Measurements from ENCODE around the gene ERC1.
"Not testable (repeated sequence)": the region's sequence is repeated elsewhere in the genome, so short reads cannot be mapped to it uniquely, and the experiment has no call there.

ERC1 gene

DNA sequence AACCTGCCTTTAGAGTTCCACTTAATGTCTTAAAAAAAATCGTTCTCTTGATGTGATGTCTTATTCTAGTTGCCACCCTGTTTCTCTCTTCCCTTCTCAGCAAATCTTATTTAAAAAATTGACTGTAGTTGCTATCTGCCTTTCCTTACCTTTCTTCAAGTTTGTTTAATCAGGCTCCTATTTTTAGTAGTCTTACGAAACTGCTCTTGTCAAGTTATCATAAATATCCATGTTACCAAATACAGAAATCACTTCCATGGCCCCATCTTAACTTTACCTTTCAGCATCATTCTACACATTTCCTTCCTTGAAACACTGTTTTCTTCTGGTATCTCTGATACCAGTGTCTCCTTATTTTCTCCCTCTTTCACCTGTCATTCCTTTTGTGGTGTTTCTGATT, 227.3 kb downstream of the ERC1 start:
- no peak for DNase-seq
- TF ChIP-seq GATA1 (IDR thresholded peaks at IDR 0.05; ENCODE audit: low read depth, low read length) (no peak), POLR2A (IDR thresholded peaks at IDR 0.05; ENCODE audit: low read length) (no peak)

DNA sequence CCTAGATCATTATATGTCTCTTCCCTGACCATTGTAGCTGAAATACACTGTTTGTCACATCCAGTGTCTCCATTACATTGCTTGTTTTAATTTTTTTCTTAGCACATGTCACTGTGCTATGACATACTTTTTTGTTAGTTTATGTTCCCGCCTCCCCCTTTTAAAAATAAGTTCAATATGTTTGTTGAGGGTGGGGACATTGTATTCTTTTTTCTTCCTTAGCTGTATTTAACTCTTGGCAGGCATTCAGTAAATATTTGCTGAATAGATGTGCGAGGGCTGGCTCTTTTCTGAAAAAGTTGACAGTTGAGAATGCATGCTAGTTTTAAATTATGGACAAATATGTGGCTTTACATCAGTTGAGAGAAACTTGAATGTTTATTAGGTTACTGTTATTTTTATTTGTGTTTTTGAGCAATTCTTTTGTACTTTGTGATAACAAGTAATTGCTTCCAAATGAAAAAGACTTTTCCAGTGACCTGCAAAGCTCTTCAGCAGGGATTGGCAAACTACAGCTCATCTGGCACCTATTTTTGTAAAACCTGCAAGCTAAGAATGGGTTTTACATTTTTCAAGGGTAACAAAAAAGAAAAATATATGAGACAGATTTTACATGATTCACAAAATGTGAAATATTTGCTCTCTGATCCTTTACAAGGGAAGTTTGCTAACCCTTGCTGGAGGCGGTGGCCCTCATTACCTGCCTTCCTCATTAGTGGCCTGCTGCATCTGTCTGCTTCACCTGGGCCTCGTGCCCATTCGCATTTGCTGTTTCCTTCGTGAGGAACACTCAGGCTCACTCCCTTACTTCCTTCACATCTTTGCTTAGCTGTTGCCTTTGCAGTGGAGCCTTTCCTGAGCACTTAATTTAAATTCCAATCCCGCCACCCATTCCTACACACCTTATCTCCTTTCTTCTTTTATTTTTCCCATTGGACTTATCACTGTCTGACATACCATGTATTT, 229.4 kb downstream of the ERC1 start:
- TF ChIP-seq POLR2A (IDR thresholded peaks at IDR 0.05; ENCODE audit: low read length) (no peak), GATA1 (IDR thresholded peaks at IDR 0.05; ENCODE audit: low read depth, low read length) (no peak)
- no peak for DNase-seq

DNA sequence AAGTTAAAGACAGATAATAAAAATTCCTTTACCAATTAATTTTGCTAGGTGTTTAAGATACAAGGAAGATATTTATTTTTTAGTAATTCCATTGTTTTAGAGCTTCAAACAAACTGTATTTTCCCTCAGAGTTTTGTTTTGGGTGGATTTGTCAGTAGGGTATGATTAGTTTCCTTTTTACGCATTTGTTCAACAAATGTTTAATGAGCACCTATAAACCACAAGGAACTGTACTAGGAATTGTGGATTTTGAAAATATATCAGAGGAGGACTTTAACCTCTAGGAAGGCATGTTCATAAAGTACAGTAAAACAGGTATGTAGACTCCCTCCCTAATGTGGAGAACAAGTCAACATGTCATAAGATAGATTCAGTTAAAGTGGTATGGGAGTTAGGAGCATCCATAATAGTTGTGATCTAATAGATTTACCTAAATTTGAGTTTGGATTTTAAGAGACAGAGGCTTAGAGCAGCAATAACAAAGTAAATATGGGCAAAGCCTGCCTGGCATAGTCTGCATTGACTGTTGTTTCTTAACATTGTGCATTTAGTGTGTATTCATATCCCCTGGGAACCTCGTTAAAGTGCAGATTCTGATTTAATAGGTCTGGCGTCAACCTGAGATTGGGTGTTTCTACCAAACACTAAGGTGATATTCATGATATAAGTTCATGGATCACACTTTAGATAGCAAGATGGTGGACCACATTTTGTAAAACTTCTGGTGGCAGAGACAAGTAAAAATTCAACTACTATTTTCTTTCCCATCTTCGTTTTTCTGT, 232.0 kb downstream of the ERC1 start:
- no peak for DNase-seq
- no peak for TF ChIP-seq GATA1 (IDR thresholded peaks at IDR 0.05; ENCODE audit: low read depth, low read length)
- no peak for TF ChIP-seq POLR2A (IDR thresholded peaks at IDR 0.05; ENCODE audit: low read length)

DNA sequence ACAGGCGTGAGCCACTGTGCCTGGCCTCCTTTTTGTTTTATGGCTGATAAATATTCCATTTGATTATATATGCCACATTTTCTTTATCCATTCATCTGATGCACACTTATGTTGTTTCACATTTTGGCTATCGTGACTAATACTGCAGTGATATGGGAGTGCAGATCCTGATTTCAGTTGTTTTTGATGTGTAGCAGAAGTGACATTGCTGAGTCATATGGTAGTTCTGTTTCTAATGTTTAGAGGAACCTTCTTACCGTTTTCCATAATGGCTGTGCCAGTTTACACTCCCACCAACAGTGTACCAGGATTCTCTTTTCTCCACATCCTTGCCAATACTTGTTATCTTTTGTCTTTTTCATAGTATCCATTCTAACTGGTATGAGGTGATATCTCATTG, 235.9 kb downstream of the ERC1 start:
- DNase-seq: no peak
- TF ChIP-seq POLR2A (IDR thresholded peaks at IDR 0.05; ENCODE audit: low read length): no peak
- no peak for TF ChIP-seq GATA1 (IDR thresholded peaks at IDR 0.05; ENCODE audit: low read depth, low read length)

DNA sequence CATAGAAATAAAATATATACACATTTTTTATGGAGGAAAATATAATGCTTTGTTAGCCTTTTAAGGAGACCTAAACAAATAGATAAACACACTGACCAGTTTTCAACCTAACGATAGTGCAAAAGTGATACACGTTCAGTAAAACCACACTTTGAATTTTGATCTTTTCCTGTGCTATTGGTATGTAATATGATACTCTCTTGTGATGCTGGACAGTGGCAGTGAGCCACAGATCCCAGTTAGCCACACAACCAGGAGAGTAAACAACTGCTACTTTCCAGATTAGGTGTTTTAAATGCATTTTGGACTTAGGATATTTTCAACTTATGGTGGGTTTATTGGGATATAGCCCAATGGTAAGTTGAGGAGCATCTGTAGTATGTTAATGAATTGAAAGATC, 243.1 kb downstream of the ERC1 start:
- TF ChIP-seq GATA1 (IDR thresholded peaks at IDR 0.05; ENCODE audit: low read depth, low read length): no peak
- no peak for TF ChIP-seq POLR2A (IDR thresholded peaks at IDR 0.05; ENCODE audit: low read length)
- no peak for DNase-seq

DNA sequence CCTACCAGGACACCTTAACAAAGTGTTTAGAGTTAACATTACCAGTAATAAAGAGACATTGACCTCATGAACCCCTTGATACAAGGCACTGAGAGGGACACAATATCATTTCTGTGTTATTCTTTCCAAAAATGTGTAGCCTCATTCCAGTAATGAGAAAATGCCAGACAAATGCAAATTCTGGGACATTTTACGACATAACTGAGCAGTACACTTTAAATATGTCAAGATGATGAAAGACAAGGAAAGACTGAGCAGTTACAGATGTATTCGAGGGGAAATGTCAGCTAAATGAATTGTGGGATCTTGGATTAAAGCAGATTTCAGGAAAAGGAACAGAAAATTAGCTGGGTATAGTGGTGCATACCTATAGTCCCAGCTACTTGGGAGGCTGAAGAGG, 255.6 kb downstream of the ERC1 start:
- TF ChIP-seq GATA1 (IDR thresholded peaks at IDR 0.05; ENCODE audit: low read depth, low read length): no peak
- TF ChIP-seq POLR2A (IDR thresholded peaks at IDR 0.05; ENCODE audit: low read length): no peak
- peak in 1 of 2 experiments; percentile 11 for DNase-seq

DNA sequence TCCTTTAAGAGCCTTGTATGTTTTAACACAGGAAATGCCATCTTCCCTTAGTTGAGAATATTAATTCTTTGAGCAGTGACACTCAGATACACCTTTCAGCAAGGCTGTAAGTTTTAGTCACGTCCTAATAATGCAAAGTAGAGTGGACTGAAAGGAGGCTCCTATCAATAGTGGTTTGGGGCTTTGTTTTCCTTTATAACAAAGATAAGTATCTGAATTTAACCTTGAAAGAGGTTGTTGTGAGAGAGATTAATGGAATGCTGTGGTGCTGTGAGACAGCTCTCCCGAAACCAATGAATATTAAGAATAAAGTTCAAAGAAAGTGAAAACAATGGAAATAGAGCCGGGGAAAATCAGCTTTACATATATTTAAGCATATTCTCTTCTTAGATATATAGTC, 259.6 kb downstream of the ERC1 start:
- TF ChIP-seq GATA1 (IDR thresholded peaks at IDR 0.05; ENCODE audit: low read depth, low read length): no peak
- no peak for DNase-seq

DNA sequence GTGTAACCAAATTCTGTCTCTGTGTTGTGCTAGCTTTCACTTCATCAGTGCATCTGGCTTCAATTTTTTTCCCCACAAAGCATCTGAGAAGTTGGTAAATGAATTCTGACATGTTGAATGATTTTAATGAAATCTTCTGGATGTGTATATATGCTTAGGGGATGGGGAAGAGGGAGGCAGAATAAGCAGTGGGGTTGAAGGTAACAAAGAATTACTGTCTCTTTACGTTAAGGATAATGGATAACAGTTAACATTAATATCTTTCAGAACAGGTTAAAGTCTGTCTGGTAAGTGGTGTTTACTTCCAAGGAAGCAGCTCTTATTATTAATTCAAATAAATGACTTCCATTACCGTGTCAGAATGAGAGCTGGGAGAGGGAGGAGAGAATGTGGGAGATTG, 261.7 kb downstream of the ERC1 start:
- TF ChIP-seq POLR2A (IDR thresholded peaks at IDR 0.05; ENCODE audit: low read length) (no peak), GATA1 (IDR thresholded peaks at IDR 0.05; ENCODE audit: low read depth, low read length) (no peak)
- no peak for DNase-seq

DNA sequence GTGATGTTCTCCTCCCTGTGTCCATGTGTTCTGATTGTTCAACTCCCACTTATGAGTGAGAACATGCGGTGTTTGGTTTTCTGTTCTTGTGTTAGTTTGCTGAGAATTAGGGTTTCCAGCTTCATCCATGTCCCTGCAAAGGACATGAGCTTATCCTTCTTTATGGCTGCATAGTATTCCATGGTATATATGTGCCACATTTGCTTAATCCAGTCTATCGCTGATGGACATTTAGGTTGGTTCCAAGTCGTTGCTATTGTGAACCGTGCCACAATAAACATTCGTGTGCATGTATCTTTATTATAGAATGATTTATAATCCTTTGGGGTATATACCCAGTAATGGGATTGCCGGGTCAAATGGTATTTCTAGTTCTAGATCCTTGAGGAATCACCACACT, 264.1 kb downstream of the ERC1 start:
- not testable (repeated sequence) for DNase-seq

DNA sequence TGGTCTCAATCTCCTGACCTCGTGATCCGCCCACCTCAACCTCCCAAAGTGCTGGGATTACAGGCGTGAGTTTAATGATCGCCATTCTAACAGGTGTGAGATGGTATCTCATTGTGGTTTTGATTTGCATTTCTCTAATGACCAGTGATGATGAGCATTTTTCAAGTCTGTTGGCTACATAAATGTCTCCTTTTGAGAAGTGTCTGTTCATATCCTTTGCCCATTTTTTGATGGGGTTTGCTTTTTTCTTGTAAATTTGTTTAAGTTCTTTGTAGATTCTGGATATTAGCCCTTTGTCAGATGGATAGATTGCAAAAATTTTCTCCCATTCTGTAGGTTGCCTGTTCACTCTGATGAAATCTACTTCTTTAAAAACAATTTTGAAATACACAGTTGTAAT, 264.8 kb downstream of the ERC1 start:
- not testable (repeated sequence) for DNase-seq

DNA sequence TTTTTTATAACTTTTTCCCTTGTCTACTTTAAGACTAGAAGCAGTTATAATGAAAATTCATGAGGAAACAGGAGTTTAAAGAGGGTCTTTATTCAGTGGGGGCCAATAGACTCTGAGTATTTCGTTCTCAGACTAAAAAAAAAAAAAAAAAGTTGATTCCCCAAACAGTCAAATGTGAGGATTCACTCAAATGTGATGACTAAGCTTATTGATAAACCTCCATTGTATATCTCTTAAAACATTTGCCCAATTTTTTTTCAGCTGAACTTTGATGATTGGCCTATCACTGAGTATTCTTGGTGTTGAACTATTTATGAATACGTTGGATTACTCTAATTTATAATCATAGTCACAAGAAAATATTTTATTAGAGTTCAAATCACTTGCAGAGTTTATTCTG, 265.3 kb downstream of the ERC1 start:
- no peak for DNase-seq
- no peak for TF ChIP-seq GATA1 (IDR thresholded peaks at IDR 0.05; ENCODE audit: low read depth, low read length)
- TF ChIP-seq POLR2A (IDR thresholded peaks at IDR 0.05; ENCODE audit: low read length): no peak

DNA sequence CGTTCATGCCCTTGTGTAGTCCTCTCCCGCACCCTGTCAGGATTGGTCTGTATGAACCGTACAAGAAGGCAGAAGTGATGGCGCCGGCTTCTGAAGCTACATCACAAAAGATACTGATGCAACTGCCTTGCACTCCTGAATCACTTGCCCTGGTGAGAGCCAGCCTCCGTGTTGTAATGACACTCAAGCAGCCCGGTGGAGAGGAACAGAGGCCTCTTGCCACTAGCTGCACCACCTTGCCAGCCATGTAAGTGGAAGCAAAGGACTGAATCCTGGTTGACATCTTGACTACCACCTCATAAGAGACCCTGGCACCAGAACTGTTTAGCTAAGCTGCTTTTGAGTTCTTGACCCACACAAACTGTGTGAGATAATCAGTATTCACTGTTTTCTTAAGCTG, 266.0 kb downstream of the ERC1 start:
- DNase-seq: no peak
- TF ChIP-seq POLR2A (IDR thresholded peaks at IDR 0.05; ENCODE audit: low read length) (no peak), GATA1 (IDR thresholded peaks at IDR 0.05; ENCODE audit: low read depth, low read length) (no peak)

DNA sequence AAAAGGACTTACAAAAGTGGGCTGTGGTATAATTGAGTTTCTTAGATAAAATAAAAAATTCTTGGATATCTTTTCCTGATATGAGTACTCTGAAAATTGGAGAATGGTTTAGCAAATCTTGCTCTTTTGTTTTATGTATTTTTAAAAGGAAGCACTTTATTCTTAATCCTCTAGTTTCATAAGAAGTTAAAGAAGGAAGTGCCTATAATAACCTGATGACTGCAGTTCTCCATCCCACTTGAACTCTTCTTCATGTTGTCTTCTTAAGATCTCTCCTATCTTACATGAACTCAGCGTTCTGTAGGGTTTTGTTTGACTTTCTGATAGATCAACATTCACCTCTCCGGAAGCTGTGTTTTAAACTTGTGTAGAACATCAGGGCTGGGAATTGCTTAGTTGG, 271.0 kb downstream of the ERC1 start:
- no peak for DNase-seq

DNA sequence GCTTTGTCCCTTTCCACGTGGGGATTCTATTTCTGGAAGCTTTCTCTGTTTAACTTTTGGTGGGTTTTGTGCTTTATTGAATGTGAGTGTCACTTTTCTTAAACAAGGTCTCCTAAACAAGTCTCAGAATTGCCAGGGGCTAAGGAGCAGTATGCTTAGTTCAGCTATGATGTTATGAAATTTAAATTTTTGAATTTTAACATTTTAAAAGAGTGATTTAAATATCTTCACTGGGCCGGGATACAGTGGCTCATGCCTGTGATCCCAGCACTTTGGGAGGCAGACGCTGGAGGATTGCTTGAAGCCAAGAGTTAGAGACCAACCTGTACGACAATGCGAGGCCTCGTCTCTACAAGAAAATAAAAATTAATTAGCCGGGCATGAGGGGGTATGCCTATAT, 276.2 kb downstream of the ERC1 start:
- TF ChIP-seq GATA1 (IDR thresholded peaks at IDR 0.05; ENCODE audit: low read depth, low read length) (no peak), POLR2A (IDR thresholded peaks at IDR 0.05; ENCODE audit: low read length) (no peak)
- no peak for DNase-seq

More for the DNA sequence above, 271.0 kb downstream of the ERC1 start:
- no peak for TF ChIP-seq POLR2A (IDR thresholded peaks at IDR 0.05; ENCODE audit: low read length)
- no peak for TF ChIP-seq GATA1 (IDR thresholded peaks at IDR 0.05; ENCODE audit: low read depth, low read length)

DNA sequence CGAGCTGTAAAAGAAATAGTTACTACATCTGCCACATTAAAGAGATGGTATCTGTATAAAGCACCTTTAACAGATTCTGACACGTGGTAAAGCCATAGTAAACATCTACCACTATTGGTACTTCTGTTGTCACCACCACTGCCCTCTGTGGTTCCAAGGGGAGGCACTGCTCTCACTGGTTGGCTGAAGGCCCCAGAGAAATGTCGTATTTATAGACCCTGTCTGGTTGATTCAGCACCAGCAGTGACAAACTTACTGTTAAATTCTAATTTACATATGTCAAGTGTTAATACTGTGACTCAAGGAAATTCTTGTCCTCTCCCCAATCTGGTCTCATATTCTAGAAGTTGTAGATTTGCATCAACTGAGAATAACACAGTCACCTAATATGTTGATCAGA, 281.1 kb downstream of the ERC1 start:
- TF ChIP-seq GATA1 (IDR thresholded peaks at IDR 0.05; ENCODE audit: low read depth, low read length) (no peak), POLR2A (IDR thresholded peaks at IDR 0.05; ENCODE audit: low read length) (no peak)
- no peak for DNase-seq
